NCI-H510A (cell line): ENCODE data around the gene VPS13D.
"Not testable (repeated sequence)": the region's sequence is repeated elsewhere in the genome, so short reads cannot be mapped to it uniquely, and the experiment has no call there.

Source experiments
- DNase-seq: peaks from one replicate; lab custom pipeline; 2025; lab: John Stamatoyannopoulos, UW

The VPS13D gene

DNA sequence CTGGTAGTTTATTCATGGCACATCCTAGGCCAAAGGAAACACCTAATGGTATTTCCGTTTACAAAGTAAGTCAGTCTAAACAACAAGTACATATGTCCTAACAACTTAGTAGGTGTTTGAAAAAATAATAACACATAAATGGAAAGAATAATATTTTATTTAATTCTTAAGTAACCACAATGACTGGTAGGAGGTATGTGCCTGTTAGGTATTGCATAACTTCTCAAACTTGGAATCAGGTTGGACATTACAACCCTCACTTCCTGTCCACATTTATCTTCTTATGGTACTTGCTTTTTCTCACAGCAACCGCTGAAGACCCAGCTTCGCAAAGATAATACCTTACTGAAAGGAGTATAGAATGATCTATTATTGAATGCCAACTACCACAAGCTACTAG is 64.2 kb downstream of the VPS13D start:
- DNase-seq: no peak

DNA sequence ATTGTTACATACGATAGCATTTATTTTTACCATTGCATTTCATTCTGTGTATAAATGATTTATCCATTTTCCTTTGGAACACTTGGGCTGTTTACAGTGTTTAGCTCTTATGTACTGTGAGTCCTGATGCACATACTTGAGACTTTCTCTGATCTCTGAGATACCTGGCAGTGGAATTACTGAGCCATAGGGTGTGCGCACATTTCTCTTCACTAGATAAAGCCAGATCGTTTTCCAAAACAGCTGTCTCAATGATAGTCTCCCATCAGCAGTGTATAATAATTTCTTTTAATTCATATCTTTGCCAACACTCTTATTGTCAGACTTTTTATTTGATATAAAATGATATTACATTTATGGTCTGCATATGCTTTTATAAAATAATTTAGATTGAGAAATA is 66.2 kb downstream of the VPS13D start:
- no peak for DNase-seq

DNA sequence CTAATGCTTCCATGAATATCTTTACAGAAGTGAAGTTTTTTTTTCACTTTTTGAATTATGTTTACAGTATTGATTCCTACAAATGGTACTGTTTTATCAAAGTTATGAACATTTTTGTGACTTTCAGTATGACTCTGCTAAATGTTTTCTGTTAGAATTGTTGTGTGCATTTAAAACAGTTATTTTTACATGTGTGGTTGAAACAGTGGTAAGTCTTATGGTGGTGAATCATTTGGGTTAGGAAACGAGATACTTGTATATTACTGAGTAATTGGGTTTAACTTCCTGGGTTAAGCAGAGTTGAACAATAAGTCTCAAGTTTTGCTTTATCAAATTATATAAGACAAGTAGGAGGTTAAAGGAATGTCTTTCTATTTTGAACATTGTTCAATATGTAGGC is 66.8 kb downstream of the VPS13D start:
- DNase-seq: no peak

- DNase-seq: no peak
These were observed 70.9 kb downstream of the VPS13D start for GRCh38 chr1:12300706-12301105.

DNA sequence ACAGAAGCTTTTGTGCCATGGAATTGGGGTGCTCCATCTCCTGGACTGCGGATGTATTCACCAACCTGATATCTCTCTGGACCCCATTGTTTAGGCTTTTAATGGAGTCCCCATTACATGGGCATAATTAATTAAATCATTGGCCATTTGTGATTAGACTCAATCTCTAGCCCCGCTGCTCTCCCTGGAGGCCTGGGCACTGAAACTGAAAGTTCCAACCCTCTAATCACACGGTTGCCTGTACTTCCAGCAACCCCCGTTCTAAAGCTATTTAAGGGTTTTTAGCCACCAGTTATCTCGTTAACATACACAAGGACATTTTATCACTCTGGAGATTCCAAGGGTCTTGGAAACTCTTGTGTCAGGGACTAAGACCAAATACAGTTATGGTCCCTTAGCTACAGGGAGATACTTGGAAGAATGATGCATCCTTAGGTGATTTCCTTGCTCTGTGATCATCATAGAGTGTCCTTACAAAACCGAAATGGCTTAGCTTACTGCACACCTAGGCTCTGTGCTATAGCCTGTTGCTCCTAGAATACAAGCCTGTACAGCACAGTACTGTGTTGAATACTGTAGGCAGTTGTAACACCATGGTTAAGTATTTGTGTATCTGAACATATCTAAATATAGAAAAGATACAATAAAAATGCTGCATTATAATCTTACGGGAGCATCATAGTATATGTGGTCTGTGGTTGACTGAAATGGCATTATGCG is 71.8 kb downstream of the VPS13D start:
- DNase-seq: no peak

DNA sequence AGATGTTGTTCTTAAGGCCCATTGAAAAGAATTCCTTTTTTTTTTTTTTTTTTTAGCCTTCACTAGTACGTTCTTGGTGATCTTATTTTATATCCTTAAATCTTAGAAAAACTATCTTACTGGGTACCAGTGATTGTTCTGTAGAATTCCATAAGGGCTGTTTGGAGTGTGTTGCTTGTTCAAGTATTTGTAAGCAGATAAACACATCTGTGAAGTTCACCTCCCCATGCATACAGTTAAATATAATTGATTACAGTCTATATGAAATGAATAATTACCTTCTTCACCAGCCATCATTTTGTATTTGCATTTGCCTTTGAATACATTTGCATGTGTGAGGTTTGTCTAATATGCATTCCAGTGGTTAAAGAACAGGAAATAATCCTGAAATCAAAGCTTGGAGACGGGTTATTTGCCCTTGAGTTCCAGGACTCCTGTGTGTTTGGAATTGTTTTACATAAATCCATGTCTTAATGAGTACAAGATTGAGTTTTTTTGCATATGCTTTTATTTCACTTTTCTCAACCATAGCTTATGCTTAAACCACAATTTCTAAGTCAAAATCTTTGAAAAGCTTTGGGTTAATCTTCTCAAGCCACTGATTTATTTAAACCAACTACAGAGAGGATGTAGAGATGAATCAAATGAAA is 73.1 kb downstream of the VPS13D start:
- no peak for DNase-seq

- no peak for DNase-seq
These were observed 75.5 kb downstream of the VPS13D start for GRCh38 chr1:12305377-12305776.

GRCh38 chr1:12309783-12310742 is 80.2 kb downstream of the VPS13D start:
- no peak for DNase-seq

DNA sequence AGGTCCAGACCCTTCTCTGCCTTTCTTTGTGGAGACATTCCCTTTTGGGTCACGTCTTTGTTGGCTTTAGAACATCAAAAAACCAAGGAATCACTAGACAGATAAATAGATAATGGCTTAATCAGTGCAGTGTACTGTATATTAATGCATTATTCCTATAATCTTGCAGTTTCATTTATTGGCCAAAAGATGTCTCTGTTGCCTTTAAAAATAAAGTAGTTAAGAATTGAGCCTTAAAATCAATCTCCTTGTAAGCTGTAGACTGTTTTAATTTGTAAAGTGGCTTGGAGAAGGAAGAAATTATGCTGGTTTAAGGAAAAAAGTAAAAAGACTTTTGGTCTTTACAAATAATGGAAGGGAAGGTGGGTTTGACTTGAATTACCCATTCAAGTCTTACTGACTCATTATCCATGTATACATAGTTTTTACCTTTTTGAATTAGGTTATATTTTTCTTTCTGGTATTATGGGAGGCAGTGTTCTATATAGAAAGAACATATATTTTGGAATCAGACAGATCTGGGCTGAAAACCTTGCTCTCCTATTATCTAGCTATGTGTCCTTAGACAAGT is 84.6 kb downstream of the VPS13D start:
- no peak for DNase-seq

DNA sequence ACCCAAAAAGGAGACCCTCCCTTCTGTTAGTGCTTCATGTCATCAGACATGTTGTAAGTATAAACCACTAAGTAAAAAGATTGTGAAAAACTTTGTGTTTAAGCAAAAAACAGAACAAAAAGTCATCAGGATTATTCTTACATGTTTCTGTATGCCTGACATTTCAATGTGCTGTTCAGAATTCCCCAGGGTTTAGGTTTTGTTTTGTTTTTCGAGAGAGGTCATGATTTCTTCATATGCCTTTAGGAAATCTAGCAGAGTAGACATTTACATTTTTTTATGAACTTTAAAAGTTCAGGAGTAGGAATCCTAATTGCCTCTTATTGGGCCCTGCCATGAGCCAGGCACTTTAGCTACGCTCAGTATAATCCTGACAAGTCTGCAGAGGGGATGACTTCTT is 85.3 kb downstream of the VPS13D start:
- no peak for DNase-seq

GRCh38 chr1:12316331-12316730 is 86.5 kb downstream of the VPS13D start:
- no peak for DNase-seq

GRCh38 chr1:12320486-12320885 is 90.7 kb downstream of the VPS13D start:
- no peak for DNase-seq

DNA sequence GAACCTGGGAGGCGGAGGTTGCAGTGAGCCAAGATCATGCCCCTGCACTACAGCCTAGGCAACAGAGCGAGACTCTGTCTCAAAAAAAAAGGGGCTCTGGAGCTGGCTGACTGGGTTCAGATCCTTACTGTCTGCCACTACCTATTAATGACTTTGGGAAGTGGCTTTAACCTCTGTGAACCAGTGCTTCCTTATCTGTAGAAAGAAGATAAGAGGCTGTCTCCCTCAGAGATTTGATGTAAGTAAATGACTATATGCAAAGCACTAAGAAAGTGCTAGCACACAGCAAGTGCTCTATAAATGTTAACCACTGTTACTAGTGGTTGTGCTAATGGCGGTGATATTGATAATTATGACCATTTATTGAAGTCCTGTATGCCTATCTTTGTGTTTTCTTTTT is 94.6 kb downstream of the VPS13D start:
- no peak for DNase-seq

GRCh38 chr1:12324973-12325372 is 95.1 kb downstream of the VPS13D start:
- not testable (repeated sequence) for DNase-seq

- DNase-seq: no peak
These were observed 97.2 kb downstream of the VPS13D start for GRCh38 chr1:12326986-12327385.

DNA sequence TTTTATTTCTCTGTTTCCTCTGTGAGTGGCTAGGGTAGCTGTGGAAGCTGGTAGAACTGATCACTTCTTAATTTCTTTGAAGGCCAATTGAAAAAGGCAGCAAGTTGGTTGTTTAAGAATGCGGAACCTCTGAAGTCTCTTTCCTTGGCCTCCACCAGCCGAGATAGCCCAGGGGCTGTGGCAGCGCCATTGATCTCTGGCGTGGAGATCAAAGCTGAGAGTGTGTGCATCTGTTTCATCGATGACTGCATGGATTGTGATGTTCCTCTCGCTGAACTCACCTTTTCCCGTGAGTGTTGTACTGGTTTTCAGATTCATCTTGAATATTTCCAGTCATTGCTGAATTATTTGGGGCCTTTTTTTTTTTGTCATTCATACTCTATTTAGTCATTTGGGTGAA is 97.7 kb downstream of the VPS13D start:
- no peak for DNase-seq

- DNase-seq: no peak
These were observed 103.4 kb downstream of the VPS13D start for GRCh38 chr1:12333036-12333785.

GRCh38 chr1:12335815-12336214 is 106.0 kb downstream of the VPS13D start:
- no peak for DNase-seq

DNA sequence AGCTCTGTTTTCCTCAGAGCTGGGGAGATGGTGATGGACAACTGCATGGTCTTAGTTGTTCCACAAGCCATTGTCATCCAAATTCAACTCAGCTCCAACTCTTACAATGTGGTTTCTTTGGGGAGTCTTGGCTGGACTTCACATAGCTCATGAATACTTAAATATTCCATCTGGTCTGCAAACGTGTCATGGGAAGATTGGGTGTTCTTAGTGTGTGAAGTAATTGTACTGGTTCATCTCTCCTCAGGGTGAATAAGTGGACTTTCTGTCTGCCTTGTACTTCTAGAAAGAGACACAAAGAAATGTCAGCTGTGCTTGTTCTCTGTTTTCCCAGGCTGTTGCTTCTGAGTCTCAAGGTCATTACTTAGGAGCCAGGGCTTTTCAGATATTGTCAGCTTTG is 106.6 kb downstream of the VPS13D start:
- no peak for DNase-seq

- DNase-seq: no peak
These were observed 108.2 kb downstream of the VPS13D start for GRCh38 chr1:12338017-12338416.

GRCh38 chr1:12338823-12339222 is 109.0 kb downstream of the VPS13D start:
- DNase-seq: no peak

GRCh38 chr1:12339396-12339795 is 109.6 kb downstream of the VPS13D start:
- no peak for DNase-seq
